SK-N-SH (cell line): ENCODE results near the gene ANKRD1. TPM values are rescaled to one million over a fixed set of nuclear protein-coding genes. Genes with fewer than 3 reads are reported as not detected.
"Not testable (repeated sequence)": the region's sequence is repeated elsewhere in the genome, so short reads cannot be mapped to it uniquely, and the experiment has no call there.

Source experiments
- CTCF ChIA-PET: fragments of 300-600, 350-600 bp; formaldehyde crosslinking; extraction: SDS; loops from one replicate; lab custom pipeline; 2021; lab: Yijun Ruan, JAX
- POLR2A ChIA-PET: fragments of 350-600 bp; sonication (Branson Sonifier 250); formaldehyde crosslinking; extraction: SDS; loops from one replicate; lab custom pipeline; 2020; ENCODE audit warnings: antibody characterized with exemption, inconsistent platforms; lab: Yijun Ruan, JAX
- DNase-seq: peaks from one replicate; pipeline ENCODE4 v3.0.0; 2012
- H2AFZ ChIP-seq: fragments of 200-600 bp; sonication (generic); 2 replicates; pipeline ENCODE4 v1.8.1; 2016; ENCODE audit warnings: antibody characterized with exemption, mild to moderate bottlenecking, low read depth
- H3F3A ChIP-seq: fragments of 200-600 bp; sonication (generic); replicated peaks from 2 replicates; pipeline ENCODE3; 2016; ENCODE audit warnings: antibody characterized with exemption, mild to moderate bottlenecking; ENCODE audit not compliant: insufficient read depth
- H3K27ac ChIP-seq, 2 experiments: fragments of 200-500 bp in 1 of 2; fragments of 200-600 bp in 1 of 2; sonication (Bioruptor generic) in 1 of 2; sonication (generic), shearing (Covaris generic) in 1 of 2; 2 replicates each; pipeline versions ENCODE4 v1.5.1 to v1.6.1; 2014 to 2016; ENCODE audit warnings: low read depth in 2 of 2, inconsistent platforms in 1 of 2, low read length in 1 of 2, mild to moderate bottlenecking in 1 of 2, mixed read lengths in 1 of 2
- H3K27me3 ChIP-seq: fragments of 200-600 bp; sonication (generic), shearing (Covaris generic); 2 replicates; pipeline ENCODE4 v1.6.1; 2016; ENCODE audit warnings: mixed run types; ENCODE audit not compliant: insufficient read depth
- H3K36me3 ChIP-seq, 2 experiments: fragments of 200-500 bp in 1 of 2; fragments of 200-600 bp in 1 of 2; sonication (Bioruptor generic) in 1 of 2; sonication (generic) in 1 of 2; replicated peaks in 1 of 2; 2 replicates each; pipeline versions ENCODE3 to v1.5.1; 2014 to 2016; ENCODE audit warnings: low read length in 1 of 2, mild to moderate bottlenecking in 1 of 2; ENCODE audit not compliant: insufficient read depth in 2 of 2, control insufficient read depth in 1 of 2
- H3K4me1 ChIP-seq, 2 experiments: fragments of 200-500 bp in 1 of 2; fragments of 200-600 bp in 1 of 2; sonication (Bioruptor generic) in 1 of 2; sonication (generic), shearing (Covaris generic) in 1 of 2; 2 replicates each; pipeline versions ENCODE4 v1.5.1 to v1.6.1; 2014 to 2016; ENCODE audit warnings: low read depth in 1 of 2, low read length in 1 of 2, mixed run types in 1 of 2; ENCODE audit not compliant: insufficient read depth in 2 of 2, control insufficient read depth in 1 of 2
- H3K4me2 ChIP-seq: fragments of 200-600 bp; sonication (generic), shearing (Covaris generic); 2 replicates; pipeline ENCODE4 v1.6.1; 2017; ENCODE audit warnings: mixed run types
- H3K4me3 ChIP-seq, 2 experiments: fragments of 200-500 bp in 1 of 2; fragments of 200-600 bp in 1 of 2; sonication (Bioruptor generic) in 1 of 2; sonication (generic), shearing (Covaris generic) in 1 of 2; 2 replicates each; pipeline versions ENCODE4 v1.5.1 to v1.8.1; 2014 to 2016; ENCODE audit warnings: low read depth in 2 of 2, inconsistent platforms in 1 of 2, low read length in 1 of 2, mild to moderate bottlenecking in 1 of 2, mixed read lengths in 1 of 2, moderate library complexity in 1 of 2
- H3K79me2 ChIP-seq: fragments of 200-600 bp; sonication (generic); 2 replicates; pipeline ENCODE4 v1.8.1; 2017; ENCODE audit warnings: mild to moderate bottlenecking; ENCODE audit not compliant: insufficient read depth
- H3K9ac ChIP-seq: fragments of 200-600 bp; sonication (generic); 2 replicates; pipeline ENCODE4 v1.6.1; 2017; ENCODE audit warnings: mixed run types
- H3K9me2 ChIP-seq: fragments of 200-600 bp; sonication (generic); 2 replicates; pipeline ENCODE4 v1.6.1; 2017; ENCODE audit warnings: mixed run types
- H3K9me3 ChIP-seq: fragments of 200-600 bp; sonication (generic); 2 replicates; pipeline ENCODE4 v1.6.1; 2017; ENCODE audit warnings: mixed run types, mild to moderate bottlenecking, moderate library complexity
- H4K20me1 ChIP-seq: fragments of 200-600 bp; sonication (generic); 2 replicates; pipeline ENCODE4 v1.6.1; 2017; ENCODE audit warnings: mild to moderate bottlenecking, mixed run types; ENCODE audit not compliant: insufficient read depth
- CTCF ChIP-seq: fragments of 200-600 bp; sonication (generic); IDR thresholded peaks from 2 replicates; pipeline ENCODE4 v1.6.1; 2017; ENCODE audit warnings: antibody characterized with exemption, mild to moderate bottlenecking, moderate library complexity
- EZH2phosphoT487 ChIP-seq: fragments of 200-600 bp; sonication (generic); IDR thresholded peaks from 2 replicates; pipeline ENCODE4 v1.6.1; 2017; ENCODE audit warnings: low read depth, mixed run types, mild to moderate bottlenecking, antibody characterized with exemption, moderate library complexity, borderline replicate concordance
- FOSL2 ChIP-seq: IDR thresholded peaks from 2 replicates; pipeline ENCODE4 v1.4.0; 2012; ENCODE audit warnings: low read depth, mild to moderate bottlenecking, moderate library complexity, borderline replicate concordance
- FOXJ3 ChIP-seq: sonication (generic); formaldehyde crosslinking; IDR thresholded peaks from 2 replicates; pipeline ENCODE4 v1.5.1; 2020; ENCODE audit warnings: mild to moderate bottlenecking, missing genetic modification reagents
- IRF3 ChIP-seq: fragments of 150-350 bp; IDR thresholded peaks from 2 replicates; pipeline ENCODE4 v1.6.1; 2016; ENCODE audit warnings: mild to moderate bottlenecking, low read depth, low read length
- JUND ChIP-seq: IDR thresholded peaks from 2 replicates; pipeline ENCODE4 v1.4.0; 2012
- MEF2A ChIP-seq: IDR thresholded peaks from 2 replicates; pipeline ENCODE4 v1.4.0; 2012; ENCODE audit warnings: low read depth, borderline replicate concordance
- MXI1 ChIP-seq: IDR thresholded peaks from 2 replicates; pipeline ENCODE4 v1.6.1; 2012; ENCODE audit warnings: mild to moderate bottlenecking, low read depth, low read length, improper control_type of control experiment
- PBX3 ChIP-seq: IDR thresholded peaks from 2 replicates; pipeline ENCODE4; 2012
- RAD21 ChIP-seq: IDR thresholded peaks from 2 replicates; pipeline ENCODE4 v1.6.1; 2012; ENCODE audit warnings: mild to moderate bottlenecking, low read length
- TEAD4 ChIP-seq: IDR thresholded peaks from 2 replicates; pipeline ENCODE4 v1.4.0; 2012; ENCODE audit warnings: mild to moderate bottlenecking, borderline replicate concordance; ENCODE audit not compliant: insufficient read depth
- USF1 ChIP-seq: IDR thresholded peaks from 2 replicates; pipeline ENCODE4 v1.4.0; 2012; ENCODE audit warnings: low read depth, borderline replicate concordance
- WGBS: methylation state at CpG from one replicate; pipeline ENCODE4 v1.1.6; 2017; ENCODE audit warnings: low lambda C conversion rate; 5-methylcytosine and 5-hydroxymethylcytosine counted together
- polyA plus RNA-seq, 3 experiments: library from polyadenylated mRNA; depleted of rRNA; stranded (reverse); fragments of >200 nt; gene quantifications; 2 replicates each; pipeline ENCODE4 v1.2.3, GENCODE V29; 2012

The ANKRD1 gene
- polyA plus RNA-seq, 1 of the 3 experiments (the other 2 are of a cell fraction) = 41.7 TPM

GRCh38 chr10:90906596-90906995 lies 14.3 kb downstream of the ANKRD1 start (continued):
- TF ChIP-seq FOSL2 (no peak), RAD21 (no peak)

GRCh38 chr10:90905925-90906324 lies 15.0 kb downstream of the ANKRD1 start:
- H3K9ac ChIP-seq = no peak overlapping the region
- ChIA-PET POLR2A (no interaction called here), CTCF (no interaction called here)
- peaks cover 16 to 25% of the 10 kb centered on the region in 2 experiments for H3K36me3 ChIP-seq
- no peak overlapping the region for H2AFZ ChIP-seq
- H3K27me3 ChIP-seq = no peaks in the 10 kb centered on the region
- TF ChIP-seq FOSL2 = no peak
- TF ChIP-seq CTCF = no peak
- no peak for TF ChIP-seq FOXJ3
- H3F3A ChIP-seq = peaks cover 7% of the 10 kb centered on the region
- no peaks in the 10 kb centered on the region for H4K20me1 ChIP-seq
- no peaks in the 10 kb centered on the region for H3K9me2 ChIP-seq
- no peak overlapping the region for H3K27ac ChIP-seq
- no peak for DNase-seq
- H3K9me3 ChIP-seq = no peaks in the 10 kb centered on the region
- no peaks in the 10 kb centered on the region for H3K4me1 ChIP-seq
- no peak overlapping the region for H3K4me3 ChIP-seq
- 81% methylated on average over 1 of the region's 1 CpG for WGBS
- H3K4me2 ChIP-seq = no peak overlapping the region
- no peaks in the 10 kb centered on the region for H3K79me2 ChIP-seq

- H3F3A ChIP-seq, H3K9ac ChIP-seq, H3K27ac ChIP-seq, H3K4me1 ChIP-seq, H2AFZ ChIP-seq, H3K9me3 ChIP-seq, H3K9me2 ChIP-seq, DNase-seq, H3K4me3 ChIP-seq, H3K4me2 ChIP-seq, POLR2A ChIA-PET, H3K27me3 ChIP-seq, H4K20me1 ChIP-seq, H3K79me2 ChIP-seq: not testable (repeated sequence)
- WGBS = 100% methylated on average over 2 of the region's 2 CpGs
- H3K36me3 ChIP-seq = peaks cover 48 to 66% of the 10 kb centered on the region in 2 experiments
- CTCF ChIA-PET = interaction anchor here (0.7 to 3.1 kb wide), 4 partner anchors 9 to 651 kb away, joined by 3 to 17 read pairs (median 5); no protein-coding TSS in a partner anchor
Observed at GRCh38 chr10:90896916-90897315, 24.0 kb downstream of the ANKRD1 start.

GRCh38 chr10:90893190-90893589 lies 27.7 kb downstream of the ANKRD1 start:
- Histone ChIP-seq H3K4me1 (no peaks in the 10 kb centered on the region; a peak in 1 of 4 replicates), H2AFZ (no peak overlapping the region), H3K9ac (no peak overlapping the region), H3K9me2 (no peaks in the 10 kb centered on the region), H3K4me3 (no peak overlapping the region), H3K79me2 (no peaks in the 10 kb centered on the region), H3F3A (no peaks in the 10 kb centered on the region), H3K27ac (no peak overlapping the region), H3K27me3 (no peaks in the 10 kb centered on the region), H3K36me3 (peaks cover 52 to 81% of the 10 kb centered on the region in 2 experiments), H4K20me1 (no peaks in the 10 kb centered on the region), H3K9me3 (no peaks in the 10 kb centered on the region), H3K4me2 (no peak overlapping the region)
- TF ChIP-seq TEAD4 = no peak
- no peak for TF ChIP-seq PBX3
- TF ChIP-seq IRF3 = no peak
- no peak for TF ChIP-seq EZH2phosphoT487
- TF ChIP-seq MEF2A = no peak
- TF ChIP-seq JUND = no peak
- no peak for TF ChIP-seq MXI1
- TF ChIP-seq USF1 = no peak
- ChIA-PET CTCF (interaction anchor here (1.3 to 2.1 kb wide), 3 partner anchors 14 to 359 kb away, joined by 5 to 10 read pairs (median 8); no protein-coding TSS in a partner anchor), POLR2A (no interaction called here)
- no peak for DNase-seq
- 90% methylated on average over 3 of the region's 3 CpGs for WGBS
